IMR-90 (cell line): ENCODE measurements around the gene TMEM106A. TPM values are rescaled to one million over a fixed set of nuclear protein-coding genes. Genes with fewer than 3 reads are reported as not detected.

Source experiments
- ATAC-seq: fragments of 200-7000 bp; cut with Tn5 transposase; 2 replicates; pipeline ENCODE4 v1.9.1; 2020; ENCODE audit warnings: low read depth, mild to moderate bottlenecking, moderate library complexity
- BruUV-seq: library from RNA; stranded (reverse); fragments of 400-500 nt; replicated peaks from 2 replicates; lab custom pipeline; 2021; lab: Mats Ljungman, UMichigan
- CTCF ChIA-PET: fragments of 300-600 bp; formaldehyde crosslinking; extraction: SDS; loops from one replicate; lab custom pipeline; 2021; ENCODE audit warnings: antibody characterized with exemption; lab: Yijun Ruan, JAX
- POLR2A ChIA-PET: fragments of 300-600 bp; sonication (Branson Sonifier 250); formaldehyde crosslinking; loops from one replicate; lab custom pipeline; 2022; ENCODE audit warnings: antibody characterized with exemption; ENCODE audit not compliant: unreplicated experiment; lab: Charles Lee
- DNase-seq: peaks from one replicate; pipeline ENCODE4 v3.0.0; 2013
- H2AFZ ChIP-seq: replicated peaks from 2 replicates; pipeline ENCODE3; 2013; ENCODE audit warnings: low read length, mild to moderate bottlenecking; ENCODE audit not compliant: poor library complexity
- H2AK5ac ChIP-seq: 2 replicates; pipeline ENCODE4 v1.6.1; 2013; ENCODE audit warnings: low read depth, low read length, inconsistent platforms
- H2AK9ac ChIP-seq: replicated peaks from 2 replicates; pipeline ENCODE3; 2013; ENCODE audit warnings: mild to moderate bottlenecking, low read depth, low read length, moderate library complexity; ENCODE audit not compliant: poor library complexity
- H2BK120ac ChIP-seq: 2 replicates; pipeline ENCODE4 v1.6.1; 2013; ENCODE audit warnings: low read depth, low read length, inconsistent platforms
- H2BK15ac ChIP-seq: 3 replicates; pipeline ENCODE4 v1.6.1; 2013; ENCODE audit warnings: low read depth, low read length, inconsistent platforms
- H2BK20ac ChIP-seq: 2 replicates; pipeline ENCODE4 v1.6.1; 2013; ENCODE audit warnings: low read depth, mild to moderate bottlenecking, inconsistent platforms, low read length, moderate library complexity
- H2BK5ac ChIP-seq: 2 replicates; pipeline ENCODE4 v1.6.1; 2013; ENCODE audit warnings: mild to moderate bottlenecking, low read depth, low read length, inconsistent platforms; ENCODE audit not compliant: poor library complexity, severe bottlenecking
- H3K14ac ChIP-seq: replicated peaks from 2 replicates; pipeline ENCODE4 v1.6.1; 2013; ENCODE audit warnings: low read depth, low read length, inconsistent platforms
- H3K18ac ChIP-seq: 2 replicates; pipeline ENCODE4 v1.6.1; 2013; ENCODE audit warnings: low read depth, low read length, control low read depth
- H3K23ac ChIP-seq: 2 replicates; pipeline ENCODE4 v1.6.1; 2013; ENCODE audit warnings: low read depth, low read length, inconsistent platforms
- H3K27ac ChIP-seq: 2 replicates; pipeline ENCODE4 v1.5.1; 2013; ENCODE audit warnings: mild to moderate bottlenecking, control low read depth, low read length; ENCODE audit not compliant: insufficient read depth
- H3K27me3 ChIP-seq: 2 replicates; pipeline ENCODE4 v1.6.1; 2013; ENCODE audit warnings: low read length; ENCODE audit not compliant: control insufficient read depth, insufficient read depth
- H3K36me3 ChIP-seq: 2 replicates; pipeline ENCODE4 v1.6.1; 2013; ENCODE audit warnings: low read length, mixed read lengths; ENCODE audit not compliant: control insufficient read depth, insufficient read depth
- H3K4ac ChIP-seq: 2 replicates; pipeline ENCODE4 v1.6.1; 2013; ENCODE audit warnings: low read depth, low read length, inconsistent platforms
- H3K4me1 ChIP-seq: 2 replicates; pipeline ENCODE4 v1.6.1; 2013; ENCODE audit warnings: low read length, mixed read lengths; ENCODE audit not compliant: control insufficient read depth, insufficient read depth
- H3K4me2 ChIP-seq: 2 replicates; pipeline ENCODE4 v1.6.1; 2013; ENCODE audit warnings: low read depth, mild to moderate bottlenecking, control low read depth, low read length, moderate library complexity
- H3K4me3 ChIP-seq: 2 replicates; pipeline ENCODE4 v1.5.1; 2013; ENCODE audit warnings: low read depth, mild to moderate bottlenecking, control low read depth, low read length, moderate library complexity; ENCODE audit not compliant: insufficient read depth
- H3K56ac ChIP-seq: 2 replicates; pipeline ENCODE4 v1.6.1; 2013; ENCODE audit warnings: low read length, inconsistent platforms; ENCODE audit not compliant: insufficient read depth; ENCODE audit errors: extremely low read depth
- H3K79me1 ChIP-seq, 2 experiments: 2 replicates each; pipeline ENCODE4 v1.6.1; 2013; ENCODE audit warnings: low read length in 2 of 2, inconsistent platforms in 1 of 2, low read depth in 1 of 2
- H3K9ac ChIP-seq: 2 replicates; pipeline ENCODE4 v1.6.1; 2013; ENCODE audit warnings: low read depth, low read length, control low read depth
- H3K9me1 ChIP-seq: 2 replicates; pipeline ENCODE4 v1.6.1; 2013; ENCODE audit warnings: low read length, inconsistent platforms; ENCODE audit not compliant: insufficient read depth
- H3K9me3 ChIP-seq: 2 replicates; pipeline ENCODE4 v1.6.1; 2013; ENCODE audit warnings: low read length; ENCODE audit not compliant: control insufficient read depth, insufficient read depth
- H4K20me1 ChIP-seq: 2 replicates; pipeline ENCODE4 v1.6.1; 2013; ENCODE audit warnings: low read length, inconsistent platforms; ENCODE audit not compliant: insufficient read depth
- H4K5ac ChIP-seq: 2 replicates; pipeline ENCODE4 v1.6.1; 2013; ENCODE audit warnings: mild to moderate bottlenecking, low read depth, low read length, control low read depth
- H4K8ac ChIP-seq, 2 experiments: 2 replicates each; pipeline ENCODE4 v1.6.1; 2013; ENCODE audit warnings: low read depth in 2 of 2, low read length in 2 of 2, control low read depth in 1 of 2, inconsistent platforms in 1 of 2
- H4K91ac ChIP-seq: 2 replicates; pipeline ENCODE4 v1.6.1; 2013; ENCODE audit warnings: low read depth, low read length, inconsistent platforms; ENCODE audit not compliant: insufficient read depth
- CEBPB ChIP-seq: IDR thresholded peaks from 2 replicates; pipeline ENCODE4 v1.6.1; 2012; ENCODE audit warnings: low read depth, low read length, improper control_type of control experiment
- FOS ChIP-seq: fragments of 150-350 bp; IDR thresholded peaks from 2 replicates; pipeline ENCODE4 v1.6.1; 2016; ENCODE audit warnings: low read depth, low read length
- RAD21 ChIP-seq: IDR thresholded peaks from 2 replicates; pipeline ENCODE4 v1.6.1; 2012; ENCODE audit warnings: low read length, improper control_type of control experiment
- RFX5 ChIP-seq: IDR thresholded peaks from 2 replicates; pipeline ENCODE4 v1.8.0; 2012; ENCODE audit warnings: low read depth, mild to moderate bottlenecking, low read length, moderate library complexity
- SMC3 ChIP-seq: fragments of 150-350 bp; IDR thresholded peaks from 2 replicates; pipeline ENCODE4 v1.6.1; 2016; ENCODE audit warnings: low read depth, mild to moderate bottlenecking, antibody characterized with exemption, low read length, moderate library complexity
- WGBS, 2 experiments: methylation state at CpG; one replicate each; pipeline versions ENCODE4 v1.1.5 to v1.1.7; 2013; ENCODE audit warnings: missing lambda C conversion rate in 2 of 2; ENCODE audit not compliant: insufficient read length in 1 of 2; ENCODE audit errors: extremely low coverage in 2 of 2; 5-methylcytosine and 5-hydroxymethylcytosine counted together
- dilution Hi-C: fragments of 300-500 bp; cut with HindIII; formaldehyde crosslinking; loops from one replicate; pipeline ENCODE4 v1.14.3; 2018; ENCODE audit warnings: low sequenced_read_pairs; ENCODE audit not compliant: unreplicated experiment
- in situ Hi-C: fragments of 300-500 bp; cut with MboI; formaldehyde crosslinking; loops from 3 replicates; pipeline ENCODE4 v1.14.3; 2019; ENCODE audit warnings: low sequenced_read_pairs, inconsistent platforms, mixed read lengths
- intact Hi-C: fragments of 100-400 bp; cut with micrococcal nuclease; formaldehyde crosslinking; loops from 2 replicates; pipeline ENCODE4 v1.10.0; 2022
- polyA plus RNA-seq, 3 experiments: library from polyadenylated mRNA; depleted of rRNA; stranded (reverse); fragments of >200 nt; gene quantifications; 2 replicates each; pipeline ENCODE4 v1.2.3, GENCODE V29; 2012; ENCODE audit warnings: low replicate concordance in 1 of 3
- total RNA-seq: library from RNA; depleted of rRNA; stranded (reverse); fragments of >200 nt; gene quantifications from 2 replicates; pipeline ENCODE4 v1.2.3, GENCODE V29; 2012
- TF ChIP-seq, protein P1 (sequence below): conservative IDR thresholded peaks from 2 replicates; pipeline ENCODE4 v1.5.1; 2012; ENCODE audit warnings: mild to moderate bottlenecking, low read depth, low read length, improper control_type of control experiment
- TF ChIP-seq, protein P2 (sequence below): fragments of 150-350 bp; IDR thresholded peaks from 2 replicates; pipeline ENCODE4 v1.6.1; 2017; ENCODE audit warnings: mild to moderate bottlenecking, antibody characterized with exemption, low read length, low read depth

The TMEM106A gene
- total and polyA plus RNA-seq, 2 of the 4 experiments (the other 2 are of a cell fraction): 2.2 to 7.5 TPM

DNA sequence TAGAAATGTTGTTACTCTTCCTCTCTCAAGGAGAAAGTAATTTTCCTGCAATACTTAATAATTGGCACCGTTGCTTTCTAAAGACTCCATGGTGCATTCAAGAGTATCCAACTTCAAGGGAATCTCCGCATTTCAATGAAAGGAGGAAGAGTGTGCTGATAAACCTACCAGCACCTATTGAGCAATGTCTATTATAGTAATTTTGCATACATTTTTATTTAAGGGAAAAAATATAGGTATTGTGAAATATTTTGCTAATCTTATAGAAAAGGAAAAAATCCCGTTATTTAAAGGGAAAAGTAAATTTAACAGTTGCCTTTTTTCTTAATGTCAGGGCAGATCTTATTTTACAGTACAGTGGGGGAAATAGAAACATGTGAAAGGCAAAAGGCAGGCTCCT, 1.1 kb upstream of the TMEM106A start:
- Histone ChIP-seq H2AK9ac (no peak overlapping the region), H2AK5ac (peak overlapping the region; percentile 33), H2BK20ac (peak overlapping the region; percentile 69; the same call in 1 of the 2 replicates), H3K18ac (peak overlapping the region; percentile 42; the same call in 1 of the 2 replicates), H2BK5ac (peak overlapping the region; percentile 73), H4K91ac (peak overlapping the region; percentile 83), H4K8ac (peak overlapping the region; percentile 53 to 96), H3K36me3 (peaks cover 20% of the 10 kb centered on the region), H3K9me3 (no peaks in the 10 kb centered on the region), H3K9ac (peak overlapping the region; percentile 55), H3K56ac (peak overlapping the region; percentile 55; the same call in 1 of the 2 replicates), H3K27me3 (no peaks in the 10 kb centered on the region), H3K23ac (peak overlapping the region; percentile 95), H2BK120ac (peak overlapping the region; percentile 70), H3K4me2 (peak overlapping the region; percentile 70; the same call in 1 of the 2 replicates), H3K4ac (peak overlapping the region; percentile 87), H2BK15ac (peak overlapping the region; percentile 54; the same call in 1 of the 3 replicates), H4K5ac (peak overlapping the region; percentile 98; the same call in 1 of the 2 replicates), H3K4me3 (no peak overlapping the region), H3K9me1 (peaks cover 13% of the 10 kb centered on the region), H3K4me1 (peaks cover 16% of the 10 kb centered on the region), H3K79me1 (peaks cover 18 to 35% of the 10 kb centered on the region in 2 experiments), H4K20me1 (no peaks in the 10 kb centered on the region), H2AFZ (no peak overlapping the region), H3K14ac (peak overlapping the region; percentile 83), H3K27ac (peak overlapping the region; percentile 35; the same call in 1 of the 2 replicates)
- in situ Hi-C loops (loop anchor here (25.0 kb wide), 1 partner anchor 102 kb away; no protein-coding TSS in a partner anchor), dilution Hi-C loops (no loop called here), intact Hi-C loops (loop anchor here (10.0 kb wide), 1 partner anchor 304 kb away; no protein-coding TSS in a partner anchor)
- TF ChIP-seq, protein P1, sequence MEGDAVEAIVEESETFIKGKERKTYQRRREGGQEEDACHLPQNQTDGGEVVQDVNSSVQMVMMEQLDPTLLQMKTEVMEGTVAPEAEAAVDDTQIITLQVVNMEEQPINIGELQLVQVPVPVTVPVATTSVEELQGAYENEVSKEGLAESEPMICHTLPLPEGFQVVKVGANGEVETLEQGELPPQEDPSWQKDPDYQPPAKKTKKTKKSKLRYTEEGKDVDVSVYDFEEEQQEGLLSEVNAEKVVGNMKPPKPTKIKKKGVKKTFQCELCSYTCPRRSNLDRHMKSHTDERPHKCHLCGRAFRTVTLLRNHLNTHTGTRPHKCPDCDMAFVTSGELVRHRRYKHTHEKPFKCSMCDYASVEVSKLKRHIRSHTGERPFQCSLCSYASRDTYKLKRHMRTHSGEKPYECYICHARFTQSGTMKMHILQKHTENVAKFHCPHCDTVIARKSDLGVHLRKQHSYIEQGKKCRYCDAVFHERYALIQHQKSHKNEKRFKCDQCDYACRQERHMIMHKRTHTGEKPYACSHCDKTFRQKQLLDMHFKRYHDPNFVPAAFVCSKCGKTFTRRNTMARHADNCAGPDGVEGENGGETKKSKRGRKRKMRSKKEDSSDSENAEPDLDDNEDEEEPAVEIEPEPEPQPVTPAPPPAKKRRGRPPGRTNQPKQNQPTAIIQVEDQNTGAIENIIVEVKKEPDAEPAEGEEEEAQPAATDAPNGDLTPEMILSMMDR: no peak
- TF ChIP-seq RAD21 (no peak), CEBPB (peak; percentile 65), RFX5 (no peak), FOS (no peak), SMC3 (no peak)
- TF ChIP-seq, protein P2, sequence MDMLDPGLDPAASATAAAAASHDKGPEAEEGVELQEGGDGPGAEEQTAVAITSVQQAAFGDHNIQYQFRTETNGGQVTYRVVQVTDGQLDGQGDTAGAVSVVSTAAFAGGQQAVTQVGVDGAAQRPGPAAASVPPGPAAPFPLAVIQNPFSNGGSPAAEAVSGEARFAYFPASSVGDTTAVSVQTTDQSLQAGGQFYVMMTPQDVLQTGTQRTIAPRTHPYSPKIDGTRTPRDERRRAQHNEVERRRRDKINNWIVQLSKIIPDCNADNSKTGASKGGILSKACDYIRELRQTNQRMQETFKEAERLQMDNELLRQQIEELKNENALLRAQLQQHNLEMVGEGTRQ: no peak
- no peak for DNase-seq
- WGBS, 2 experiments: 100% methylated on average over 1 of the region's 3 CpGs; no CpG with 5 or more reads in 1 of the 2 experiments
- BruUV-seq: no TSS peak
- no peak for ATAC-seq
- ChIA-PET CTCF (no interaction called here), POLR2A (no interaction called here)
